Brain microvascular endothelial cell (primary cell): ENCODE measurements around the gene ANKRD11.

ENCODE experiments used
- DNase-seq: peaks from one replicate; pipeline ENCODE4 v3.0.0-alpha.2; 2020
- H3K27ac ChIP-seq: fragments of 250-450 bp; sonication (Bioruptor Pico); 2 replicates; pipeline ENCODE4 v1.5.1; 2020; ENCODE audit warnings: mild to moderate bottlenecking, moderate library complexity
- H3K27me3 ChIP-seq: fragments of 250-450 bp; sonication (Bioruptor Pico); replicated peaks from 2 replicates; pipeline ENCODE4 v1.5.1; 2020; ENCODE audit warnings: mild to moderate bottlenecking
- H3K36me3 ChIP-seq: fragments of 250-450 bp; sonication (Bioruptor Pico); replicated peaks from 2 replicates; pipeline ENCODE4 v1.5.1; 2020; ENCODE audit warnings: mild to moderate bottlenecking
- H3K4me3 ChIP-seq: 2 replicates; pipeline ENCODE4 v1.5.1; 2011; ENCODE audit warnings: low read depth, mild to moderate bottlenecking, control low read depth, low read length, moderate library complexity
- CTCF ChIP-seq: IDR thresholded peaks from 2 replicates; pipeline ENCODE4 v1.5.1; 2011; ENCODE audit warnings: low read depth, mild to moderate bottlenecking, moderate library complexity, low read length, control low read depth, inconsistent platforms; ENCODE audit errors: missing control alignments
- in situ Hi-C: cut with HindIII; loops from 2 replicates; pipeline ENCODE4 v1.10.0; 2017; ENCODE audit warnings: low sequenced_read_pairs, low pct_ligation_motif_present

ANKRD11 gene

DNA sequence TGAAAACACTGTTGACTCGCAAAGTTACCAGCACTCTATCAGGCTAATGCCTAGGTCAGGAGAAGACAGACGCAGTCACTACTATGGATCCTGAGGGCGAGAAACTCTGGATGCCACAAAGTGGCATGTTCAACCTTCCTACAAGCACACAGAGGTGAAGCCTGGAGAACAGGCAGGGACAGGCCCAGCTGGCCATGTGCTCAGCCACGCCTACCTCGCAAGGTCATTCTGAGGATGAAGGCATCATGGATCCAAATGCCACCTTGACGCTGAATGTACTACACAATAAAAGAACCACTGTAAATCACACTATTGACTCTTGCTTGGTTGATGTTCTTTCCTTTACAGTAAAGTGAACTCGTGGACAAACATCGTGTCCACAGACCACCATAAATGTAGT lies 85.8 kb downstream of the ANKRD11 start:
- Histone ChIP-seq H3K36me3 (no peaks in the 10 kb centered on the region), H3K27ac (no peak overlapping the region), H3K4me3 (no peak overlapping the region), H3K27me3 (no peaks in the 10 kb centered on the region)
- no peak for TF ChIP-seq CTCF
- in situ Hi-C loops = no loop called here
- no peak for DNase-seq

DNA sequence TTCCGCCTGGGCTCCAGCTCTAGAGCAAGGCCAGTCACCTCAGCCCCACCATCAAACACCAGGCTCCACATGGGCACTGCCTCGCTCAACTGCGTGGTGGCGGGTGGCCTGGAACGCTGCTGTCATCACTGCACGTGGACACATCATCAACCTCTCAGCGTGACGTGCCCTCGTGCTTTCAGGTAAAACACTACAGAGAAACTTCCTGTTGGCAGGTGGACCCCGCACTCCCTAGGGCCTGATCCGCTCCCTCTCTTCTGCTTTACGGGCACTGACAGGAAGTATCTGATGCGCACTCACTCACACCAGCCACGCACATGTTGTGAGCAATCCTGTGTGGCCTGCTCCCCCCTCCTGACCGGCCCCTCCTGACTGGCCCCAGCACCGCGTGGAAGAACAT lies 87.4 kb downstream of the ANKRD11 start:
- in situ Hi-C loops = no loop called here
- no peak overlapping the region for H3K27ac ChIP-seq

GRCh38 chr16:89401641-89402445 lies 88.5 kb downstream of the ANKRD11 start:
- no peak for TF ChIP-seq CTCF
- DNase-seq = no peak
- Histone ChIP-seq H3K4me3 (no peak overlapping the region), H3K27ac (no peak overlapping the region), H3K36me3 (peaks cover 3% of the 10 kb centered on the region), H3K27me3 (no peaks in the 10 kb centered on the region)
- in situ Hi-C loops = no loop called here

More for the DNA sequence above, 87.4 kb downstream of the ANKRD11 start:
- no peak for TF ChIP-seq CTCF
- Histone ChIP-seq H3K27me3 (no peaks in the 10 kb centered on the region), H3K4me3 (no peak overlapping the region), H3K36me3 (no peaks in the 10 kb centered on the region)
- no peak for DNase-seq

DNA sequence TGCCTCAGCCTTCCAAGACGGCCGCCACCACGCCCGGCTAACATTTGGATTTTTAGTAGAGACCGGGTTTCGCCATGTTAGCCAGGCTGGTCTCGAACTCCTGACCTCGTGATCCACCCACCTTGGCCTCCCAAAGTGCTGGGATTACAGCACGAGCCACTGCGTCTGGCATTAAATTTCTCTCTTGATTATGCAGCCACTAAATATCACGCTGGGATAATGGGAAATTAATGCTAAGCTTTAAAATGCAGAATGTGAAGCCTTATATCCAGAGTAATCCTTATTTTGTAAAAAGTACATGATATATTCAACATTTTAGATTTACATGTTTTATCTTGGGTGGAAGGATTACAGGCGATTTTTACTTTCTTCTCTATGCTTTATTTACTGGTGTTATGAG lies 89.2 kb downstream of the ANKRD11 start:
- no peak overlapping the region for H3K27ac ChIP-seq
- H3K4me3 ChIP-seq = no peak overlapping the region
- no peaks in the 10 kb centered on the region for H3K27me3 ChIP-seq
- peaks cover 3% of the 10 kb centered on the region for H3K36me3 ChIP-seq
- no peak for DNase-seq
- no peak for TF ChIP-seq CTCF
- in situ Hi-C loops = no loop called here

DNA sequence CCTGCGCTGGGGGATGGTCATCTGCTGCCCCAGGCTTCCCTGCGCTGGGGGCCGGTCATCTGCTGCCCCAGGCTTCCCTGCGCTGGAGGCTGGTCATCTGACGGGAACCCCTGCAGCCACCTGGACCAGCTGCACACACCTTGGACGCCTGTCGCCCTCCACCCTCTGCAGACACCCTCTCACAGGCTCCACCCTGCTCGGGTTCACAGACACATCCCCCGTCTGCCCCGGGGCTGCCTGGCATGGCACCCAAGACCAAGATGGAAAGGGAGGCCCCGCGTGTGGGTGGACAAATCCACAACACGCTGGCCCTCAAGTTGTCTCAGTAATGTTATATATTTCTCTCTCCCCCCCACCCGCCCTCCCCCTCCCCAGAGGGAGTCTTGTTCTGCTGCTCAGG lies 89.6 kb downstream of the ANKRD11 start:
- H3K36me3 ChIP-seq = peaks cover 3% of the 10 kb centered on the region
- TF ChIP-seq CTCF = no peak
- DNase-seq = no peak
- no peak overlapping the region for H3K4me3 ChIP-seq
- in situ Hi-C loops = no loop called here
- H3K27me3 ChIP-seq = no peaks in the 10 kb centered on the region
- no peak overlapping the region for H3K27ac ChIP-seq

- in situ Hi-C loops = no loop called here
- no peak overlapping the region for H3K4me3 ChIP-seq
Measured at GRCh38 chr16:89398924-89399323, 91.4 kb downstream of the ANKRD11 start.

More at GRCh38 chr16:89398924-89399323, 91.4 kb downstream of the ANKRD11 start:
- no peak for DNase-seq
- Histone ChIP-seq H3K27ac (no peak overlapping the region), H3K27me3 (no peaks in the 10 kb centered on the region), H3K36me3 (peaks cover 3% of the 10 kb centered on the region)
- no peak for TF ChIP-seq CTCF
